Trophoblast cell (in vitro differentiated cells and primary cell): ENCODE results near the gene DNAH5.

Experiments used
- DNase-seq, 2 donors: peaks; one replicate each; pipeline ENCODE4 v3.0.0-alpha.2; 2016
- H2AFZ ChIP-seq: 2 replicates; pipeline ENCODE4 v1.6.1; 2013; ENCODE audit warnings: low read length, moderate library complexity, mild to moderate bottlenecking; ENCODE audit not compliant: insufficient read depth, poor library complexity
- H2AK5ac ChIP-seq: 2 replicates; pipeline ENCODE4 v1.6.1; 2013; ENCODE audit warnings: mild to moderate bottlenecking, low read length
- H2BK120ac ChIP-seq: 2 replicates; pipeline ENCODE4 v1.6.1; 2013; ENCODE audit warnings: low read length, mild to moderate bottlenecking, moderate library complexity; ENCODE audit not compliant: insufficient read depth, poor library complexity
- H2BK12ac ChIP-seq: 2 replicates; pipeline ENCODE4 v1.6.1; 2013; ENCODE audit warnings: mild to moderate bottlenecking, low read length, moderate library complexity
- H2BK5ac ChIP-seq: 2 replicates; pipeline ENCODE4 v1.6.1; 2013; ENCODE audit warnings: low read length, low read depth, moderate library complexity, mild to moderate bottlenecking; ENCODE audit not compliant: poor library complexity
- H3K14ac ChIP-seq: 2 replicates; pipeline ENCODE4 v1.6.1; 2013; ENCODE audit warnings: mild to moderate bottlenecking, low read length
- H3K18ac ChIP-seq: 2 replicates; pipeline ENCODE4 v1.6.1; 2013; ENCODE audit warnings: mild to moderate bottlenecking, low read length
- H3K23ac ChIP-seq: 2 replicates; pipeline ENCODE4 v1.6.1; 2013; ENCODE audit warnings: low read length
- H3K27ac ChIP-seq: 2 replicates; pipeline ENCODE4 v1.5.1; 2013; ENCODE audit warnings: low read depth, mild to moderate bottlenecking, inconsistent platforms, low read length, moderate library complexity
- H3K27me3 ChIP-seq: 2 replicates; pipeline ENCODE4 v1.6.1; 2013; ENCODE audit warnings: inconsistent platforms, mild to moderate bottlenecking, low read length, moderate library complexity; ENCODE audit not compliant: insufficient read depth
- H3K36me3 ChIP-seq, 2 experiments: 1 replicate in 1 of 2; 2 replicates in 1 of 2; pipeline ENCODE4 v1.6.1; 2013; ENCODE audit warnings: low read length in 2 of 2, mild to moderate bottlenecking in 2 of 2, moderate library complexity in 1 of 2; ENCODE audit not compliant: insufficient read depth in 2 of 2, control insufficient read depth in 1 of 2
- H3K4ac ChIP-seq: 2 replicates; pipeline ENCODE4 v1.6.1; 2013; ENCODE audit warnings: low read depth, mild to moderate bottlenecking, low read length, moderate library complexity
- H3K4me1 ChIP-seq, 2 experiments: 1 replicate in 1 of 2; 2 replicates in 1 of 2; pipeline ENCODE4 v1.6.1; 2013; ENCODE audit warnings: low read length in 2 of 2, mild to moderate bottlenecking in 2 of 2, moderate library complexity in 1 of 2; ENCODE audit not compliant: insufficient read depth in 2 of 2, control insufficient read depth in 1 of 2
- H3K4me2 ChIP-seq: 2 replicates; pipeline ENCODE4 v1.6.1; 2013; ENCODE audit warnings: inconsistent platforms, mild to moderate bottlenecking, low read length, moderate library complexity
- H3K4me3 ChIP-seq: 2 replicates; pipeline ENCODE4 v1.5.1; 2013; ENCODE audit warnings: mild to moderate bottlenecking, low read depth, low read length, inconsistent platforms
- H3K79me1 ChIP-seq: one replicate; pipeline ENCODE4 v1.6.1; 2013; ENCODE audit warnings: low read length
- H3K79me2 ChIP-seq: 2 replicates; pipeline ENCODE4 v1.6.1; 2013; ENCODE audit warnings: low read length, mild to moderate bottlenecking; ENCODE audit not compliant: control insufficient read depth, insufficient read depth, poor library complexity
- H3K9ac ChIP-seq: 2 replicates; pipeline ENCODE4 v1.6.1; 2013; ENCODE audit warnings: mild to moderate bottlenecking, low read length
- H3K9me3 ChIP-seq: 2 replicates; pipeline ENCODE4 v1.6.1; 2013; ENCODE audit warnings: low read depth, mild to moderate bottlenecking, control low read depth, inconsistent platforms, low read length; ENCODE audit not compliant: insufficient read depth
- H4K12ac ChIP-seq: 2 replicates; pipeline ENCODE4 v1.6.1; 2013; ENCODE audit warnings: low read depth, mild to moderate bottlenecking, low read length, moderate library complexity
- H4K8ac ChIP-seq: 2 replicates; pipeline ENCODE4 v1.6.1; 2013; ENCODE audit warnings: low read depth, mild to moderate bottlenecking, low read length, moderate library complexity
- H4K91ac ChIP-seq: one replicate; pipeline ENCODE4 v1.6.1; 2013; ENCODE audit warnings: low read depth, mild to moderate bottlenecking, low read length, moderate library complexity
- WGBS: extraction: QIAGEN DNeasy Blood & Tissue Kit; methylation state at CpG from one replicate; pipeline ENCODE4 v1.1.7; 2013; ENCODE audit warnings: missing lambda C conversion rate; ENCODE audit not compliant: insufficient read length, insufficient coverage; ENCODE audit errors: extremely low coverage; 5-methylcytosine and 5-hydroxymethylcytosine counted together

The DNAH5 gene

GRCh38 chr5:13676531-13676930 lies 268.0 kb downstream of the DNAH5 start:
- Histone ChIP-seq H3K4me1 (no peaks in the 10 kb centered on the region), H3K14ac (no peak overlapping the region), H3K4ac (no peak overlapping the region), H2BK5ac (no peak overlapping the region), H2BK12ac (no peak overlapping the region), H3K79me1 (no peaks in the 10 kb centered on the region), H3K18ac (no peak overlapping the region), H3K9ac (no peak overlapping the region), H4K12ac (no peak overlapping the region), H3K4me2 (no peak overlapping the region), H2AFZ (no peak overlapping the region), H3K4me3 (no peak overlapping the region), H3K9me3 (no peaks in the 10 kb centered on the region), H4K8ac (no peak overlapping the region), H4K91ac (no peak overlapping the region), H3K36me3 (no peaks in the 10 kb centered on the region), H2BK120ac (no peak overlapping the region), H3K23ac (no peak overlapping the region), H2AK5ac (no peak overlapping the region), H3K27me3 (no peaks in the 10 kb centered on the region), H3K27ac (no peak overlapping the region), H3K79me2 (no peaks in the 10 kb centered on the region)
- DNase-seq: no peak
- no CpG with 5 or more reads among the region's 4 CpGs for WGBS

DNA sequence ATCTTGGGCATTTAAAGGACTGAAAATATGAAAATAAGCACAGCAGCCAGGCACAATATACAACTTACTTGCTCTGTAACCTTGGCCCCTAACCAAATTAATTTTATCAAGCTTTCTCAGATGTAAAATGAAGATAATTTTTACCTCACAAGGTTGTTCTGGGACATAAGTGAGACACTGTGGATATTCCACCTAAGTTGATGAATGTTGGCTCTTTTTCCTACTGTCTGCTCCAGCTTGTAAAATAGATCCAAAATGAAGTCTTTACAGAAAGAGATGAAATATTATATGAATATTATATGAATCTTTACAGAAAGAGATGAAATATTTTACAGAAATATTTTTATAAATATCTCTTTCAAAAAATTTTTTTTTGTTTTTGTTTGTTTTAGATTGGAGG lies 270.1 kb downstream of the DNAH5 start:
- Histone ChIP-seq H4K8ac (no peak overlapping the region), H3K9ac (no peak overlapping the region), H3K4ac (no peak overlapping the region), H3K4me3 (no peak overlapping the region), H4K91ac (no peak overlapping the region), H3K4me2 (no peak overlapping the region), H2AK5ac (no peak overlapping the region), H3K79me2 (no peaks in the 10 kb centered on the region), H3K14ac (no peak overlapping the region), H2BK120ac (no peak overlapping the region), H4K12ac (no peak overlapping the region), H2BK12ac (no peak overlapping the region), H3K4me1 (no peaks in the 10 kb centered on the region), H3K23ac (no peak overlapping the region), H2AFZ (no peak overlapping the region), H3K9me3 (no peaks in the 10 kb centered on the region), H3K79me1 (no peaks in the 10 kb centered on the region), H3K27ac (no peak overlapping the region), H3K36me3 (no peaks in the 10 kb centered on the region), H3K27me3 (no peaks in the 10 kb centered on the region), H3K18ac (no peak overlapping the region), H2BK5ac (no peak overlapping the region)
- DNase-seq: no peak

DNA sequence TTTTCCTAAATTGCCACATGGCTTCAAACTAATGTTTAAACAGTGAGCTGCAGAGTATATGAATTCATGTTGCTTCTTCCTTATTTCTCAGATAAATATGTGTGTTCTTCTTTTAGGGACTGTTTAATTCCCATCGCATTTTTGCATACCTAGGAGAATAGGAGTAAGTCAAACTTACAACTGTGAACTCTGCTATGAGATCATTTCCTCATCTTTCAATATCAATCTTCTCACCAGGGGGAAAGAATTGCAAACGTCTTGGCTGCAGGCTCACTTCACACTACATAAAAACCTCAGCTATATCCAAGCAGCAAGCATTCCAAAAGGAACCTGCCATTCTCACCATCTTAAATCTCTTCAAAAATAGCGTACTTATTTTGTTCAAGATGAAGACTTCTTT lies 271.0 kb downstream of the DNAH5 start:
- H2BK120ac ChIP-seq: no peak overlapping the region
- H3K27me3 ChIP-seq: no peaks in the 10 kb centered on the region
- no peak overlapping the region for H3K9ac ChIP-seq
- H3K79me1 ChIP-seq: no peaks in the 10 kb centered on the region
- H3K79me2 ChIP-seq: no peaks in the 10 kb centered on the region
- H3K9me3 ChIP-seq: no peaks in the 10 kb centered on the region
- H3K18ac ChIP-seq: no peak overlapping the region
- no CpG with 5 or more reads among the region's 3 CpGs for WGBS
- no peak overlapping the region for H3K27ac ChIP-seq
- H3K23ac ChIP-seq: no peak overlapping the region
- H3K4ac ChIP-seq: no peak overlapping the region
- no peak overlapping the region for H3K4me3 ChIP-seq
- no peaks in the 10 kb centered on the region for H3K4me1 ChIP-seq
- no peaks in the 10 kb centered on the region for H3K36me3 ChIP-seq
- no peak overlapping the region for H3K4me2 ChIP-seq
- H4K8ac ChIP-seq: no peak overlapping the region
- H4K91ac ChIP-seq: no peak overlapping the region
- H2BK5ac ChIP-seq: no peak overlapping the region
- no peak for DNase-seq
- H2AFZ ChIP-seq: no peak overlapping the region
- H2BK12ac ChIP-seq: no peak overlapping the region
- no peak overlapping the region for H3K14ac ChIP-seq
- no peak overlapping the region for H4K12ac ChIP-seq
- no peak overlapping the region for H2AK5ac ChIP-seq

DNA sequence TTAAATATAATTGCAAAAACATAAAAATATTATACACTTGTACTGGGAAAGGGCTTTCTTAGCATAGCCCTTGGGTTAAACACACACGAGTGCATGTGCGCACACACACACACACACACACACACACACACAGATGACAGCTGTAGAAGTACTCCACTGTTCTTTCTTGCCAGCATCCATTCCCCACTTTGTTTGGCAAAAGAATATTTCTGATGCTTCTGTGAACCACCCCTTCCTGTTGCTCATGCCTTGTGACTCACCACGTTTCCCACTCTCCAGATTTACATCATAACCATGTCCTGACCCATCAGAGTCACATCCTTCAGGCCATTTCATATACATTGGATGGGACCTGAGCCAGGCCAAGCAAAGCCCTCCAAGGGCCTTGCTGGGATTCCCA lies 280.1 kb downstream of the DNAH5 start:
- Histone ChIP-seq H2BK12ac (no peak overlapping the region), H3K27me3 (no peaks in the 10 kb centered on the region), H4K91ac (no peak overlapping the region), H3K4ac (no peak overlapping the region), H2BK120ac (no peak overlapping the region), H4K12ac (no peak overlapping the region), H2AFZ (no peak overlapping the region), H3K9me3 (no peaks in the 10 kb centered on the region), H3K14ac (no peak overlapping the region), H3K79me1 (no peaks in the 10 kb centered on the region), H4K8ac (no peak overlapping the region), H3K18ac (no peak overlapping the region), H3K79me2 (no peaks in the 10 kb centered on the region), H3K23ac (no peak overlapping the region), H3K36me3 (no peaks in the 10 kb centered on the region), H3K9ac (no peak overlapping the region), H3K4me3 (no peak overlapping the region), H3K27ac (no peak overlapping the region), H3K4me2 (no peak overlapping the region), H3K4me1 (no peaks in the 10 kb centered on the region), H2BK5ac (no peak overlapping the region), H2AK5ac (no peak overlapping the region)
- WGBS: no CpG with 5 or more reads among the region's 3 CpGs
- DNase-seq: peak; percentile 21 to 38

GRCh38 chr5:13662626-13663025 lies 281.9 kb downstream of the DNAH5 start:
- Histone ChIP-seq H3K9ac (no peak overlapping the region), H3K4me2 (no peak overlapping the region), H2BK5ac (no peak overlapping the region), H3K14ac (no peak overlapping the region), H2AFZ (no peak overlapping the region), H4K8ac (no peak overlapping the region), H2BK12ac (no peak overlapping the region), H3K9me3 (no peaks in the 10 kb centered on the region), H4K91ac (no peak overlapping the region), H3K27me3 (no peaks in the 10 kb centered on the region), H3K18ac (no peak overlapping the region), H3K79me1 (no peaks in the 10 kb centered on the region), H3K4me3 (no peak overlapping the region), H3K4ac (no peak overlapping the region), H3K23ac (no peak overlapping the region), H3K27ac (no peak overlapping the region), H2BK120ac (no peak overlapping the region), H3K79me2 (no peaks in the 10 kb centered on the region), H2AK5ac (no peak overlapping the region), H3K36me3 (no peaks in the 10 kb centered on the region), H3K4me1 (no peaks in the 10 kb centered on the region), H4K12ac (no peak overlapping the region)
- no peak for DNase-seq
